GM12878 (cell line): Measurements from ENCODE around the gene DHX29. TPM values are rescaled to one million over a fixed set of nuclear protein-coding genes. Genes with fewer than 3 reads are reported as not detected.

Experiments
- ATAC-seq: fragments of 200-7000 bp; cut with Tn5 transposase; 3 replicates; pipeline ENCODE4 v1.9.1; 2020; ENCODE audit warnings: mild to moderate bottlenecking, moderate library complexity
- BruUV-seq: library from RNA; stranded (reverse); fragments of 400-500 nt; replicated peaks from 2 replicates; lab custom pipeline; 2021; lab: Mats Ljungman, UMichigan
- CTCF ChIA-PET: fragments of 300-600 bp; sonication (Branson Sonifier 250); formaldehyde crosslinking; extraction: SDS; loops from one replicate; lab custom pipeline; 2021; ENCODE audit warnings: inconsistent platforms; lab: Yijun Ruan, JAX
- POLR2A ChIA-PET: fragments of 350-600 bp; formaldehyde crosslinking; extraction: SDS; loops from one replicate; lab custom pipeline; 2021; ENCODE audit warnings: inconsistent platforms; lab: Charles Lee
- RAD21 ChIA-PET: fragments of 300-600 bp; sonication (Branson Sonifier 250); formaldehyde crosslinking; loops from one replicate; lab custom pipeline; 2023; ENCODE audit warnings: antibody characterized with exemption; ENCODE audit not compliant: unreplicated experiment; lab: Charles Lee
- SMC1A ChIA-PET: fragments of 300-600 bp; sonication (Branson Sonifier 250); formaldehyde crosslinking; loops from one replicate; lab custom pipeline; 2023; ENCODE audit not compliant: unreplicated experiment, uncharacterized antibody; lab: Charles Lee
- DNase-seq: peaks from one replicate; pipeline ENCODE4 v3.0.0-alpha.2; 2011; ENCODE audit warnings: low read depth, low spot score
- FAIRE-seq: peaks from 3 replicates; lab custom pipeline; 2011; peaks lifted over from hg19 to GRCh38; lab: Jason Lieb, UNC
- H2AFZ ChIP-seq: 2 replicates; pipeline ENCODE4 v1.6.0; 2011; ENCODE audit warnings: low read depth, low read length, control low read depth; ENCODE audit not compliant: control insufficient read depth
- H3K27ac ChIP-seq: 2 replicates; pipeline ENCODE4 v1.5.1; 2011; ENCODE audit warnings: control low read depth; ENCODE audit not compliant: control insufficient read depth, insufficient read depth
- H3K27me3 ChIP-seq, 2 experiments: replicated peaks in 1 of 2; 2 replicates each; pipeline versions ENCODE4 v1.6.0 to v1.6.1; 2011; ENCODE audit warnings: low read length in 1 of 2; ENCODE audit not compliant: control insufficient read depth in 2 of 2, insufficient read depth in 2 of 2
- H3K36me3 ChIP-seq, 2 experiments: 2 replicates each; pipeline ENCODE4 v1.5.1; 2011; ENCODE audit warnings: low read length in 1 of 2; ENCODE audit not compliant: control insufficient read depth in 2 of 2, insufficient read depth in 2 of 2
- H3K4me1 ChIP-seq: 2 replicates; pipeline ENCODE4 v1.6.1; 2011; ENCODE audit warnings: mild to moderate bottlenecking, low read length, moderate library complexity, mixed read lengths; ENCODE audit not compliant: control insufficient read depth, insufficient read depth
- H3K4me2 ChIP-seq: 2 replicates; pipeline ENCODE4 v1.6.0; 2011; ENCODE audit warnings: control low read depth; ENCODE audit not compliant: control insufficient read depth, insufficient read depth
- H3K4me3 ChIP-seq: fragments of 200-600 bp; sonication (generic); 2 replicates; pipeline ENCODE4 v1.5.1; 2016
- H3K79me2 ChIP-seq: 2 replicates; pipeline ENCODE4 v1.6.0; 2011; ENCODE audit warnings: low read length; ENCODE audit not compliant: control insufficient read depth, insufficient read depth
- H3K9ac ChIP-seq: 2 replicates; pipeline ENCODE4 v1.8.0; 2011; ENCODE audit warnings: low read length, control low read depth, mixed read lengths; ENCODE audit not compliant: control insufficient read depth, insufficient read depth
- H3K9me3 ChIP-seq: replicated peaks from 3 replicates; pipeline ENCODE4 v1.5.1; 2011; ENCODE audit warnings: mild to moderate bottlenecking, low read length; ENCODE audit not compliant: control insufficient read depth, insufficient read depth
- H4K20me1 ChIP-seq: 2 replicates; pipeline ENCODE4 v1.6.0; 2011; ENCODE audit not compliant: control insufficient read depth, insufficient read depth
- FOS ChIP-seq: IDR thresholded peaks from 3 replicates; pipeline ENCODE4 v1.6.1; 2011; ENCODE audit warnings: borderline replicate concordance; ENCODE audit not compliant: insufficient read length; ENCODE audit errors: extremely low read depth
- LARP7 ChIP-seq: fragments of 450-650 bp; IDR thresholded peaks from 2 replicates; pipeline ENCODE4 v1.6.1; 2017; ENCODE audit warnings: mild to moderate bottlenecking
- RUNX3 ChIP-seq: IDR thresholded peaks from 2 replicates; pipeline ENCODE4 v1.6.1; 2012; ENCODE audit warnings: low read length, inconsistent platforms
- TCF12 ChIP-seq: IDR thresholded peaks from 2 replicates; pipeline ENCODE4 v1.6.1; 2011; ENCODE audit warnings: low read depth, mild to moderate bottlenecking, low read length
- WGBS: methylation state at CpG from one replicate; pipeline ENCODE4 v1.1.6; 2016; ENCODE audit warnings: low lambda C conversion rate; ENCODE audit not compliant: insufficient replicate concordance, insufficient coverage; ENCODE audit errors: missing lambda C conversion rate; 5-methylcytosine and 5-hydroxymethylcytosine counted together
- in situ Hi-C: fragments of 300-500 bp; cut with MboI; formaldehyde crosslinking; loops from 9 replicates; pipeline ENCODE4 v1.14.3; 2018; ENCODE audit warnings: mixed read lengths
- intact Hi-C: fragments of 100-400 bp; cut with micrococcal nuclease; formaldehyde crosslinking; loops from one replicate; pipeline ENCODE4 v1.14.2; 2022; ENCODE audit not compliant: unreplicated experiment
- polyA plus RNA-seq, 11 experiments: library from polyadenylated mRNA; depleted of rRNA in 4 of 11; unstranded in 6 of 11; stranded (reverse) in 5 of 11; fragments of >200 nt; fragmentation: Nextera tagmentation in 4 of 11; fragmentation: Illumina TruSeq in 1 of 11; extraction: Ambion mirVana in 4 of 11; extraction: Trizol in 1 of 11; gene quantifications; 1 replicate in 1 of 11; 2 replicates in 10 of 11; pipeline versions ENCODE4 v1.2.1 to v1.2.3, GENCODE V29; 2011 to 2016; ENCODE audit warnings: inconsistent platforms in 2 of 11, missing spikeins in 2 of 11, low read depth in 1 of 11
- total RNA-seq, 4 experiments: library from RNA; depleted of rRNA in 3 of 4; stranded (reverse); fragments of >200 nt in 3 of 4; fragmentation: Illumina TruSeq in 1 of 4; extraction: Trizol in 1 of 4; gene quantifications; 2 replicates each; pipeline versions ENCODE4 v1.2.1 to v1.2.3, GENCODE V29; 2013 to 2021
- TF ChIP-seq, protein P1 (sequence below): fragments of 450-650 bp; IDR thresholded peaks from 2 replicates; pipeline ENCODE4 v1.6.1; 2017; ENCODE audit warnings: mild to moderate bottlenecking
- TF ChIP-seq, protein P2 (sequence below): IDR thresholded peaks from 2 replicates; pipeline ENCODE4 v1.6.1; 2011; ENCODE audit warnings: borderline replicate concordance, low read depth, mild to moderate bottlenecking, moderate library complexity, low read length; ENCODE audit not compliant: insufficient read depth, poor library complexity, severe bottlenecking

DHX29 gene
- total and polyA plus RNA-seq, 10 of the 15 experiments (the other 5 are each of a cell fraction or from before 2014, with no cell fraction given): 5.3 to 49.1 (median 17.2) TPM

DNA sequence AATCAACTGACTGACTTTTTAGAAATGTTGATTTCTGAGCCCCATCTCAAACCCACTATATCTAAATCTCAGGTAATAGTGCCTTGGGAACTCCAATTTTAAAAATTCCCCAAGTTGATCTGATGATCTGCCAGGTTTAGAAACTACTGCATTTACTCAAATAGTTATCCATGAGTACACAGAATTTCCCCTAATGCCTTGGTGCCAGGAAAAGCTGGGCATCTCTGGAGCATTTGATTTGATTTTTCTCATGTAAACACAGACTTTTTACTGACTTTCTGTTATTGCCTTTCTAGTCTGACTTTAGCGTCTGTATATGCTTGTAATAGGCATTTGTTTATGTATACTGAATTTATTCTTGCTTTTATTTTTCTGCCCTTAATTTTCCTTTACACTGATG is 36.1 kb upstream of the DHX29 start:
- Histone ChIP-seq H3K9ac (no peak overlapping the region), H3K79me2 (no peaks in the 10 kb centered on the region; the same call in none of the 2 replicates), H4K20me1 (no peaks in the 10 kb centered on the region), H3K4me3 (no peak overlapping the region), H2AFZ (no peak overlapping the region), H3K9me3 (no peaks in the 10 kb centered on the region), H3K27ac (no peak overlapping the region), H3K4me1 (peaks cover 3% of the 10 kb centered on the region; the same call in 1 of the 2 replicates), H3K36me3 (peaks cover 5 to 35% of the 10 kb centered on the region in 2 experiments), H3K27me3 (no peaks in the 10 kb centered on the region), H3K4me2 (no peak overlapping the region)
- SMC1A ChIA-PET: interaction anchor here (0.5 to 2.2 kb wide), 10 partner anchors 16 to 857 kb away, joined by 3 to 7 read pairs (median 3); no protein-coding TSS in a partner anchor
- no peak for ATAC-seq
- TF ChIP-seq TCF12: no peak
- TF ChIP-seq, protein P1, sequence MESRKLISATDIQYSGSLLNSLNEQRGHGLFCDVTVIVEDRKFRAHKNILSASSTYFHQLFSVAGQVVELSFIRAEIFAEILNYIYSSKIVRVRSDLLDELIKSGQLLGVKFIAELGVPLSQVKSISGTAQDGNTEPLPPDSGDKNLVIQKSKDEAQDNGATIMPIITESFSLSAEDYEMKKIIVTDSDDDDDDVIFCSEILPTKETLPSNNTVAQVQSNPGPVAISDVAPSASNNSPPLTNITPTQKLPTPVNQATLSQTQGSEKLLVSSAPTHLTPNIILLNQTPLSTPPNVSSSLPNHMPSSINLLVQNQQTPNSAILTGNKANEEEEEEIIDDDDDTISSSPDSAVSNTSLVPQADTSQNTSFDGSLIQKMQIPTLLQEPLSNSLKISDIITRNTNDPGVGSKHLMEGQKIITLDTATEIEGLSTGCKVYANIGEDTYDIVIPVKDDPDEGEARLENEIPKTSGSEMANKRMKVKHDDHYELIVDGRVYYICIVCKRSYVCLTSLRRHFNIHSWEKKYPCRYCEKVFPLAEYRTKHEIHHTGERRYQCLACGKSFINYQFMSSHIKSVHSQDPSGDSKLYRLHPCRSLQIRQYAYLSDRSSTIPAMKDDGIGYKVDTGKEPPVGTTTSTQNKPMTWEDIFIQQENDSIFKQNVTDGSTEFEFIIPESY: no peak
- TF ChIP-seq RUNX3: no peak
- no peak for TF ChIP-seq LARP7
- TF ChIP-seq, protein P2, sequence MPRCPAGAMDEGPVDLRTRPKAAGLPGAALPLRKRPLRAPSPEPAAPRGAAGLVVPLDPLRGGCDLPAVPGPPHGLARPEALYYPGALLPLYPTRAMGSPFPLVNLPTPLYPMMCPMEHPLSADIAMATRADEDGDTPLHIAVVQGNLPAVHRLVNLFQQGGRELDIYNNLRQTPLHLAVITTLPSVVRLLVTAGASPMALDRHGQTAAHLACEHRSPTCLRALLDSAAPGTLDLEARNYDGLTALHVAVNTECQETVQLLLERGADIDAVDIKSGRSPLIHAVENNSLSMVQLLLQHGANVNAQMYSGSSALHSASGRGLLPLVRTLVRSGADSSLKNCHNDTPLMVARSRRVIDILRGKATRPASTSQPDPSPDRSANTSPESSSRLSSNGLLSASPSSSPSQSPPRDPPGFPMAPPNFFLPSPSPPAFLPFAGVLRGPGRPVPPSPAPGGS: no peak
- TF ChIP-seq FOS: no peak
- CTCF ChIA-PET: interaction anchor here (0.9 to 3.9 kb wide), 9 partner anchors 16 to 857 kb away, joined by 3 to 31 read pairs (median 4); no protein-coding TSS in a partner anchor
- 92% methylated on average over 1 of the region's 1 CpG for WGBS
- in situ Hi-C loops: loop anchor here (10.0 kb wide), 1 partner anchor 341 kb away; no protein-coding TSS in a partner anchor
- no peak for FAIRE-seq
- no TSS peak for BruUV-seq
- POLR2A ChIA-PET: no interaction called here
- no peak for DNase-seq
- RAD21 ChIA-PET: interaction anchor here (3.0 kb wide), 1 partner anchor 348 kb away, joined by 16 read pairs; no protein-coding TSS in a partner anchor
- intact Hi-C loops: loop anchor here (1.0 to 10.0 kb wide), 2 partner anchors 191 to 351 kb away; partner anchors contain the start of gene PLPP1
